HEK293 (cell line): ENCODE results near the gene ORC2.

Experiments
- CTCF ChIA-PET: fragments of 350-600 bp; formaldehyde crosslinking; extraction: SDS; loops from one replicate; lab custom pipeline; 2021; ENCODE audit warnings: antibody characterized with exemption; lab: Yijun Ruan, JAX
- POLR2A ChIA-PET: fragments of 300-600 bp; formaldehyde crosslinking; extraction: SDS; loops from one replicate; lab custom pipeline; 2020; ENCODE audit warnings: antibody characterized with exemption, inconsistent platforms; lab: Yijun Ruan, JAX
- H3K27ac ChIP-seq: fragments of 200-500 bp; sonication (Bioruptor generic); 2 replicates; pipeline ENCODE4 v1.5.1; 2014; ENCODE audit warnings: low read depth, low read length, control low read depth, inconsistent platforms; ENCODE audit errors: extremely low read depth
- H3K36me3 ChIP-seq, 2 experiments: fragments of 200-500 bp in 1 of 2; sonication (Bioruptor generic) in 1 of 2; 1 replicate in 1 of 2; 2 replicates in 1 of 2; pipeline ENCODE4 v1.5.1; 2014 to 2017; ENCODE audit warnings: inconsistent platforms in 2 of 2, low read length in 2 of 2; ENCODE audit not compliant: control insufficient read depth in 2 of 2, insufficient read depth in 1 of 2
- H3K4me1 ChIP-seq: fragments of 200-500 bp; sonication (Bioruptor generic); 2 replicates; pipeline ENCODE4 v1.5.1; 2014; ENCODE audit warnings: mild to moderate bottlenecking, low read length, inconsistent platforms; ENCODE audit not compliant: control insufficient read depth, insufficient read depth
- H3K4me3 ChIP-seq: 2 replicates; pipeline ENCODE4 v1.5.1; 2011; ENCODE audit warnings: low read depth, mild to moderate bottlenecking, control low read depth, low read length, moderate library complexity
- H3K9me3 ChIP-seq: fragments of 200-500 bp; sonication (Bioruptor generic); 2 replicates; pipeline ENCODE4 v1.5.1; 2014; ENCODE audit warnings: low read depth, low read length, inconsistent platforms; ENCODE audit not compliant: control insufficient read depth, insufficient read depth
- GFI1B ChIP-seq: fragments of 450-650 bp; formaldehyde crosslinking; IDR thresholded peaks from 2 replicates; pipeline ENCODE4 v1.5.1; 2016; ENCODE audit warnings: missing biosample characterization, missing genetic modification characterization
- HOXC10 ChIP-seq: sonication (generic); formaldehyde crosslinking; IDR thresholded peaks from 2 replicates; pipeline ENCODE4 v1.8.1; 2023; ENCODE audit warnings: mild to moderate bottlenecking, missing genetic modification reagents
- KLF1 ChIP-seq: fragments of 450-650 bp; formaldehyde crosslinking; IDR thresholded peaks from 2 replicates; pipeline ENCODE4 v1.5.1; 2016; ENCODE audit warnings: missing biosample characterization, missing genetic modification characterization
- KLF10 ChIP-seq: fragments of 450-650 bp; IDR thresholded peaks from 2 replicates; pipeline ENCODE4 v1.5.1; 2018; ENCODE audit warnings: missing biosample characterization, mild to moderate bottlenecking, missing genetic modification characterization
- MYNN ChIP-seq: fragments of 450-650 bp; formaldehyde crosslinking; IDR thresholded peaks from 2 replicates; pipeline ENCODE4 v1.5.1; 2016; ENCODE audit warnings: missing biosample characterization, missing genetic modification characterization, borderline replicate concordance
- OVOL3 ChIP-seq: fragments of 450-650 bp; formaldehyde crosslinking; IDR thresholded peaks from 2 replicates; pipeline ENCODE4 v1.5.1; 2016; ENCODE audit warnings: missing biosample characterization, missing genetic modification characterization
- REPIN1 ChIP-seq: fragments of 450-650 bp; formaldehyde crosslinking; IDR thresholded peaks from 2 replicates; pipeline ENCODE4 v1.5.1; 2017; ENCODE audit warnings: missing biosample characterization, missing genetic modification characterization, low read depth
- SP3 ChIP-seq: fragments of 450-650 bp; formaldehyde crosslinking; IDR thresholded peaks from 2 replicates; pipeline ENCODE4 v1.5.1; 2016; ENCODE audit warnings: missing biosample characterization, missing genetic modification characterization
- TRIM28 ChIP-seq: IDR thresholded peaks from 2 replicates; pipeline ENCODE4 v1.6.1; 2011; ENCODE audit warnings: low read length, control low read depth, borderline replicate concordance
- ZBTB21 ChIP-seq: fragments of 450-650 bp; formaldehyde crosslinking; IDR thresholded peaks from 2 replicates; pipeline ENCODE4 v1.5.1; 2017; ENCODE audit warnings: missing biosample characterization, missing genetic modification characterization
- ZIC2 ChIP-seq: fragments of 450-650 bp; formaldehyde crosslinking; IDR thresholded peaks from 2 replicates; pipeline ENCODE4 v1.5.1; 2016; ENCODE audit warnings: missing biosample characterization, missing genetic modification characterization
- ZNF112 ChIP-seq: fragments of 450-650 bp; formaldehyde crosslinking; IDR thresholded peaks from 2 replicates; pipeline ENCODE4 v1.5.0; 2017; ENCODE audit warnings: missing biosample characterization, missing genetic modification characterization
- ZNF114 ChIP-seq: fragments of 450-650 bp; formaldehyde crosslinking; IDR thresholded peaks from 2 replicates; pipeline ENCODE4 v1.5.0; 2017; ENCODE audit warnings: missing biosample characterization, missing genetic modification characterization
- ZNF132 ChIP-seq: fragments of 450-650 bp; formaldehyde crosslinking; IDR thresholded peaks from 2 replicates; pipeline ENCODE4 v1.5.1; 2017; ENCODE audit warnings: missing biosample characterization, missing genetic modification characterization, borderline replicate concordance
- ZNF214 ChIP-seq: fragments of 450-650 bp; formaldehyde crosslinking; IDR thresholded peaks from 2 replicates; pipeline ENCODE4 v1.5.1; 2017; ENCODE audit warnings: missing biosample characterization, mild to moderate bottlenecking, missing genetic modification characterization, borderline replicate concordance
- ZNF274 ChIP-seq, 2 experiments: fragments of 200-500 bp in 1 of 2; fragments of 450-650 bp in 1 of 2; sonication (Bioruptor generic) in 1 of 2; formaldehyde crosslinking in 1 of 2; IDR thresholded peaks; 2 replicates each; pipeline versions ENCODE4 v1.5.1 to v1.6.1; 2014 to 2016; ENCODE audit warnings: borderline replicate concordance in 1 of 2, inconsistent platforms in 1 of 2, low read length in 1 of 2, missing biosample characterization in 1 of 2, missing genetic modification characterization in 1 of 2
- ZNF324 ChIP-seq: fragments of 450-650 bp; formaldehyde crosslinking; IDR thresholded peaks from 2 replicates; pipeline ENCODE4 v1.5.1; 2016; ENCODE audit warnings: missing biosample characterization, missing genetic modification characterization
- ZNF335 ChIP-seq: fragments of 450-650 bp; formaldehyde crosslinking; conservative IDR thresholded peaks from 2 replicates; pipeline ENCODE4 v1.5.1; 2016; ENCODE audit warnings: missing biosample characterization, missing genetic modification characterization
- ZNF623 ChIP-seq: fragments of 450-650 bp; formaldehyde crosslinking; IDR thresholded peaks from 2 replicates; pipeline ENCODE4 v1.5.1; 2016; ENCODE audit warnings: missing biosample characterization, missing genetic modification characterization
- ZNF654 ChIP-seq: fragments of 450-650 bp; formaldehyde crosslinking; IDR thresholded peaks from 2 replicates; pipeline ENCODE4 v1.5.1; 2016; ENCODE audit warnings: low read depth, missing biosample characterization, missing genetic modification characterization
- ZNF785 ChIP-seq: fragments of 450-650 bp; formaldehyde crosslinking; IDR thresholded peaks from 2 replicates; pipeline ENCODE4 v1.5.1; 2016; ENCODE audit warnings: missing biosample characterization, missing genetic modification characterization
- TF ChIP-seq, protein P1 (sequence below): fragments of 450-650 bp; formaldehyde crosslinking; IDR thresholded peaks from 2 replicates; pipeline ENCODE4 v1.5.1; 2016; ENCODE audit warnings: missing biosample characterization, missing genetic modification characterization
- TF ChIP-seq, protein P2 (sequence below): fragments of 450-650 bp; formaldehyde crosslinking; IDR thresholded peaks from 2 replicates; pipeline ENCODE4 v1.5.1; 2016; ENCODE audit warnings: missing biosample characterization, missing genetic modification characterization
- TF ChIP-seq, protein P3 (sequence below): fragments of 450-650 bp; formaldehyde crosslinking; IDR thresholded peaks from 2 replicates; pipeline ENCODE4 v1.5.1; 2016; ENCODE audit warnings: missing biosample characterization, missing genetic modification characterization
- TF ChIP-seq, protein P4 (sequence below): fragments of 450-650 bp; formaldehyde crosslinking; IDR thresholded peaks from 2 replicates; pipeline ENCODE4 v1.5.1; 2017; ENCODE audit warnings: missing biosample characterization, missing genetic modification characterization
- TF ChIP-seq, protein P5 (sequence below): fragments of 450-650 bp; formaldehyde crosslinking; IDR thresholded peaks from 2 replicates; pipeline ENCODE4 v1.5.1; 2016; ENCODE audit warnings: missing biosample characterization, missing genetic modification characterization

The ORC2 gene

DNA sequence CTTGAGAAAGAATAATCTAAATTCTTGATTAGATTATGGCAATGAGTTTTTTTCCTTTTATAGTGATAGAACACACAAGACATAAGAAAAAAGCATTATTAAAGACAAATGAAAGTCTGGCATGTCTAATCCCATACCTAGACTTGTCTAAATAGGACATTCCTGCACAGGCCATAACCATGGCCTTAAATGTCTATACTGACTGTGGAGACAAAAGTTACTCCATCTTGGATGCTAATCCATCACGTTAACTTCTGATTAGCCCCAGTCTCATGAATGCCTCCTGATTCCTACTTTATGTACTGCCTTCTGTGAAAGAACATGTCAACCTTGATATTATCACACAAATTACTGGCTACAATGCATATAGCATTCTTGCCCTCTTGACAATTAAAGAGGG, 23.6 kb downstream of the ORC2 start (continued):
- no peak for TF ChIP-seq HOXC10 (CRISPR knock-in tag)

DNA sequence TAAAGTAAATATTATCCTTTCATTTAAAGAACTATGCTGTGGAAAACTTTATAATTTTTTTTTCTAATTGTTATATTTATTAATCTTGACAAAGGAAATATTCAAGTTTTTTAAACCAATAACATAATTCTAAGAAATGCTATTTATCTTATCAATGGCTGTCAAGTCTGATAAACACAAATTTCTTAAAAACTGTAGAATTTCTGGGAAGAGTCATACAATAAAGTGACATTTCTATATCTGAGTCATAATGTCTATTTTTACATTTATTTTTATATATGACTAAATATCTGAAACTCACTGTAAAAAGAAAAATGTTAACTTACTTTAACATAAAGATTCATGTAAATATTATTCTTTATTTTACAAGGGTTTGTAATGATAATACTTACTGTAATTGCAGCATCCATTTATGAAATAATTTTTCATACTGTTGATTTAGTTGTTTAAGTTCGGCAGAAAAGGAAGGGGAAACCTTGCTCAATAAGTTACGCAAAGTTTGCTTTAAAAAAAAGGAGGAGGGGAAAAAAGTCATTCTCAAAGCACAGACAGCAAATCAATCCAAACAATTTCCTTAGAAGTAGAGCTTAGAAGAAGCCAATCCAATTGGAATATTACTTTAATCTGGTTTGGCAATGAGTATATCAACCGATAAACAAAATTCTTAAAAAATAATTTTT, 32.4 kb downstream of the ORC2 start:
- H3K27ac ChIP-seq = no peak overlapping the region
- CTCF ChIA-PET = no interaction called here
- POLR2A ChIA-PET = no interaction called here
- no peak overlapping the region for H3K4me3 ChIP-seq
- peaks cover 60 to 67% of the 10 kb centered on the region in 2 experiments for H3K36me3 ChIP-seq
- TF ChIP-seq REPIN1 (tag by site-specific recombination) = no peak
- no peak for TF ChIP-seq ZNF114
- TF ChIP-seq ZIC2 (tag by site-specific recombination) = no peak
- no peak for TF ChIP-seq ZNF623
- TF ChIP-seq, protein P1, sequence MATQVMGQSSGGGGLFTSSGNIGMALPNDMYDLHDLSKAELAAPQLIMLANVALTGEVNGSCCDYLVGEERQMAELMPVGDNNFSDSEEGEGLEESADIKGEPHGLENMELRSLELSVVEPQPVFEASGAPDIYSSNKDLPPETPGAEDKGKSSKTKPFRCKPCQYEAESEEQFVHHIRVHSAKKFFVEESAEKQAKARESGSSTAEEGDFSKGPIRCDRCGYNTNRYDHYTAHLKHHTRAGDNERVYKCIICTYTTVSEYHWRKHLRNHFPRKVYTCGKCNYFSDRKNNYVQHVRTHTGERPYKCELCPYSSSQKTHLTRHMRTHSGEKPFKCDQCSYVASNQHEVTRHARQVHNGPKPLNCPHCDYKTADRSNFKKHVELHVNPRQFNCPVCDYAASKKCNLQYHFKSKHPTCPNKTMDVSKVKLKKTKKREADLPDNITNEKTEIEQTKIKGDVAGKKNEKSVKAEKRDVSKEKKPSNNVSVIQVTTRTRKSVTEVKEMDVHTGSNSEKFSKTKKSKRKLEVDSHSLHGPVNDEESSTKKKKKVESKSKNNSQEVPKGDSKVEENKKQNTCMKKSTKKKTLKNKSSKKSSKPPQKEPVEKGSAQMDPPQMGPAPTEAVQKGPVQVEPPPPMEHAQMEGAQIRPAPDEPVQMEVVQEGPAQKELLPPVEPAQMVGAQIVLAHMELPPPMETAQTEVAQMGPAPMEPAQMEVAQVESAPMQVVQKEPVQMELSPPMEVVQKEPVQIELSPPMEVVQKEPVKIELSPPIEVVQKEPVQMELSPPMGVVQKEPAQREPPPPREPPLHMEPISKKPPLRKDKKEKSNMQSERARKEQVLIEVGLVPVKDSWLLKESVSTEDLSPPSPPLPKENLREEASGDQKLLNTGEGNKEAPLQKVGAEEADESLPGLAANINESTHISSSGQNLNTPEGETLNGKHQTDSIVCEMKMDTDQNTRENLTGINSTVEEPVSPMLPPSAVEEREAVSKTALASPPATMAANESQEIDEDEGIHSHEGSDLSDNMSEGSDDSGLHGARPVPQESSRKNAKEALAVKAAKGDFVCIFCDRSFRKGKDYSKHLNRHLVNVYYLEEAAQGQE (tag by site-specific recombination) = no peak
- no peak for TF ChIP-seq TRIM28
- TF ChIP-seq KLF10 (tag by site-specific recombination) = no peak
- TF ChIP-seq, protein P2, sequence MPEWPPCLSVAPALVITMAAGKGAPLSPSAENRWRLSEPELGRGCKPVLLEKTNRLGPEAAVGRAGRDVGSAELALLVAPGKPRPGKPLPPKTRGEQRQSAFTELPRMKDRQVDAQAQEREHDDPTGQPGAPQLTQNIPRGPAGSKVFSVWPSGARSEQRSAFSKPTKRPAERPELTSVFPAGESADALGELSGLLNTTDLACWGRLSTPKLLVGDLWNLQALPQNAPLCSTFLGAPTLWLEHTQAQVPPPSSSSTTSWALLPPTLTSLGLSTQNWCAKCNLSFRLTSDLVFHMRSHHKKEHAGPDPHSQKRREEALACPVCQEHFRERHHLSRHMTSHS (tag by site-specific recombination) = no peak
- TF ChIP-seq GFI1B = no peak
- TF ChIP-seq ZNF214 (tag by site-specific recombination) = no peak
- TF ChIP-seq, protein P3, sequence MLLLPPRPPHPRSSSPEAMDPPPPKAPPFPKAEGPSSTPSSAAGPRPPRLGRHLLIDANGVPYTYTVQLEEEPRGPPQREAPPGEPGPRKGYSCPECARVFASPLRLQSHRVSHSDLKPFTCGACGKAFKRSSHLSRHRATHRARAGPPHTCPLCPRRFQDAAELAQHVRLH (tag by site-specific recombination) = no peak
- TF ChIP-seq ZNF785 = no peak
- no peak for TF ChIP-seq ZNF335 (tag by site-specific recombination)
- TF ChIP-seq ZNF112 (tag by site-specific recombination) = no peak
- no peak for TF ChIP-seq ZBTB21
- H3K4me1 ChIP-seq = no peaks in the 10 kb centered on the region
- H3K9me3 ChIP-seq = no peaks in the 10 kb centered on the region

DNA sequence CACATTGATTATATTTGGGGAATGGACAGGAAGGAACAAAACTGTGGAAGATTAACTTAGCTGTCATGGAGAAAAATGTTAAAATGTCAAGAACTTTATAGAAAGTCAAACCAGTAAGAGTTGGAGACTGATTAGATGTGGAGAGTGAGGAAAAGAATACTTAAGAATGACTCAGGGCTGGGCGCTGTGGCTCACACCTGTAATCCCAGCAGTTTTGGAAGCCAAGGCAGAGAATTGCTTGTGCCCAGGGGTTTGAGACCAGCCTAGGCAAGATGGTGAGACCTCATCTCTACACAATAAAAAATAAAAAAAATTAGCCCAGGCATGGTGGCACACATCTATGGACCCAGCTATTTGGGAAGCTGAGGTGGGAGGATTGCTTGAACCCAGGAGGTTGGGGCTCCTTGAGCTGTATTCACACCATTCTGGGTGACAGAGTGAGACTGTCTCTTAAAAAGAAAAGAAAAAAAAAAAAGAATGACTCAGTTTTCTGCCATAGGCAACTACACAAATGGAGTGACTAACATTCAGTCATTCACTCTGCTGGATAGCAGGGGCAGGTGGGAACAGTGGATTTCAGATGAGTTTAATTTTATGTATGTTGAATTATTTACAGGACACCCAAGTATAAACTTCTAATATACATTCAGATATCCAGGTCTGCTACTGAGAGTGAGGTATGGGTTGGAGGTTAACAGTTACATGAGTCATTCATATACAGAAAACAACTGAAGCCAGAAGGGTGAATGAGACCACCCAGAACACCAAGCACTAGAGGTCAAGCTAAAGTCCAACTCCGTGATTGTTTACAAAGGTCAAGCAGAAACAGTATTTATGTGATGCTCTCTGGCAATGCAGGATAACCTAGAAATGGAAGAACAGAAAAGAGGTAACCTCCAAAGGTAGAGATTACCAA, 33.9 kb downstream of the ORC2 start:
- CTCF ChIA-PET = interaction anchor here (0.6 to 0.7 kb wide), 2 partner anchors 42 to 228 kb away, joined by 3 read pairs; no protein-coding TSS in a partner anchor
- H3K4me1 ChIP-seq = no peaks in the 10 kb centered on the region
- no peak overlapping the region for H3K27ac ChIP-seq
- no peak overlapping the region for H3K4me3 ChIP-seq
- peaks cover 59 to 64% of the 10 kb centered on the region in 2 experiments for H3K36me3 ChIP-seq
- no peaks in the 10 kb centered on the region for H3K9me3 ChIP-seq
- POLR2A ChIA-PET = no interaction called here
- no peak for TF ChIP-seq OVOL3
- TF ChIP-seq KLF1 (tag by site-specific recombination) = no peak
- no peak for TF ChIP-seq ZNF132 (tag by site-specific recombination)
- TF ChIP-seq MYNN (tag by site-specific recombination) = no peak
- no peak for TF ChIP-seq ZNF274 (IDR thresholded peaks at IDR 0.05; ENCODE audit: low read length)
- no peak for TF ChIP-seq ZNF274 (tag by site-specific recombination; IDR thresholded peaks at IDR 0.05; ENCODE audit: borderline replicate concordance)
- TF ChIP-seq ZNF324 (tag by site-specific recombination) = no peak
- TF ChIP-seq, protein P4, sequence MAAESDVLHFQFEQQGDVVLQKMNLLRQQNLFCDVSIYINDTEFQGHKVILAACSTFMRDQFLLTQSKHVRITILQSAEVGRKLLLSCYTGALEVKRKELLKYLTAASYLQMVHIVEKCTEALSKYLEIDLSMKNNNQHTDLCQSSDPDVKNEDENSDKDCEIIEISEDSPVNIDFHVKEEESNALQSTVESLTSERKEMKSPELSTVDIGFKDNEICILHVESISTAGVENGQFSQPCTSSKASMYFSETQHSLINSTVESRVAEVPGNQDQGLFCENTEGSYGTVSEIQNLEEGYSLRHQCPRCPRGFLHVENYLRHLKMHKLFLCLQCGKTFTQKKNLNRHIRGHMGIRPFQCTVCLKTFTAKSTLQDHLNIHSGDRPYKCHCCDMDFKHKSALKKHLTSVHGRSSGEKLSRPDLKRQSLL (tag by site-specific recombination) = no peak
- no peak for TF ChIP-seq ZNF654
- TF ChIP-seq, protein P5, sequence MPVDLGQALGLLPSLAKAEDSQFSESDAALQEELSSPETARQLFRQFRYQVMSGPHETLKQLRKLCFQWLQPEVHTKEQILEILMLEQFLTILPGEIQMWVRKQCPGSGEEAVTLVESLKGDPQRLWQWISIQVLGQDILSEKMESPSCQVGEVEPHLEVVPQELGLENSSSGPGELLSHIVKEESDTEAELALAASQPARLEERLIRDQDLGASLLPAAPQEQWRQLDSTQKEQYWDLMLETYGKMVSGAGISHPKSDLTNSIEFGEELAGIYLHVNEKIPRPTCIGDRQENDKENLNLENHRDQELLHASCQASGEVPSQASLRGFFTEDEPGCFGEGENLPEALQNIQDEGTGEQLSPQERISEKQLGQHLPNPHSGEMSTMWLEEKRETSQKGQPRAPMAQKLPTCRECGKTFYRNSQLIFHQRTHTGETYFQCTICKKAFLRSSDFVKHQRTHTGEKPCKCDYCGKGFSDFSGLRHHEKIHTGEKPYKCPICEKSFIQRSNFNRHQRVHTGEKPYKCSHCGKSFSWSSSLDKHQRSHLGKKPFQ (tag by site-specific recombination) = no peak
- no peak for TF ChIP-seq SP3 (tag by site-specific recombination)
